ENCODE measurements around the gene PKP3.
A peak's percentile ranks its signal among the peaks of the same experiment; 100 is the strongest.
"Not testable (repeated sequence)": the region's sequence is repeated elsewhere in the genome, so short reads cannot be mapped to it uniquely, and the experiment has no call there.

Gene PKP3

DNA sequence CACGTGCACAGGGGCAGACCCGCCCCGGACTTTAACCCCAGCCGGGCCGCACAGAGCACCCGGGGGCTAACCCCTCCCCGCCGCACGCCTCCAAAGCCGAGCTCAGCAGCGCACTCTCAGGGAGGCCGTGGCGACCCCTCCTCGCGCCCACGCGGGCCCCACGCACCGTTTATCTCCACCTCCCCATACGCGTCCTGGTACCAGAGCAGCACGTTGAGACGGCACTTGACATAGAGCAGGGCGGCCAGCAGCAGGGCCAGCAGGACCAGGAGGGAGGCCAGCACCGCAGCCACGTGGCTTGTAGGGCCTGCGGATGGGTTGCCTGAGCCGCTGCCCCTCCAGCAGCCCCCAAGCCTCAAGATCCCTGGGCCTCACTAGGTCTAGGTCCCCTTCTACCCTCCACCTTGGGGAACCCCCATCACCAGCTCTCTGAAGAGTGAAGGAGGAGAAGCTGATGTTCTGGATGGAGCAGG lies 13.7 kb downstream of the PKP3 start:
- H3K4me1 Mint-ChIP-seq = peaks cover 29% of the 10 kb centered on the region
- H3K9me3 Mint-ChIP-seq = no peaks in the 10 kb centered on the region
- H3K27me3 Mint-ChIP-seq = no peaks in the 10 kb centered on the region
- DNase-seq = no peak
- H3K4me3 Mint-ChIP-seq = peak overlapping the region; percentile 2 to 70
- H3K27ac Mint-ChIP-seq = peak overlapping the region in 1 of 2 donors; percentile 54
- no peak for ATAC-seq

DNA sequence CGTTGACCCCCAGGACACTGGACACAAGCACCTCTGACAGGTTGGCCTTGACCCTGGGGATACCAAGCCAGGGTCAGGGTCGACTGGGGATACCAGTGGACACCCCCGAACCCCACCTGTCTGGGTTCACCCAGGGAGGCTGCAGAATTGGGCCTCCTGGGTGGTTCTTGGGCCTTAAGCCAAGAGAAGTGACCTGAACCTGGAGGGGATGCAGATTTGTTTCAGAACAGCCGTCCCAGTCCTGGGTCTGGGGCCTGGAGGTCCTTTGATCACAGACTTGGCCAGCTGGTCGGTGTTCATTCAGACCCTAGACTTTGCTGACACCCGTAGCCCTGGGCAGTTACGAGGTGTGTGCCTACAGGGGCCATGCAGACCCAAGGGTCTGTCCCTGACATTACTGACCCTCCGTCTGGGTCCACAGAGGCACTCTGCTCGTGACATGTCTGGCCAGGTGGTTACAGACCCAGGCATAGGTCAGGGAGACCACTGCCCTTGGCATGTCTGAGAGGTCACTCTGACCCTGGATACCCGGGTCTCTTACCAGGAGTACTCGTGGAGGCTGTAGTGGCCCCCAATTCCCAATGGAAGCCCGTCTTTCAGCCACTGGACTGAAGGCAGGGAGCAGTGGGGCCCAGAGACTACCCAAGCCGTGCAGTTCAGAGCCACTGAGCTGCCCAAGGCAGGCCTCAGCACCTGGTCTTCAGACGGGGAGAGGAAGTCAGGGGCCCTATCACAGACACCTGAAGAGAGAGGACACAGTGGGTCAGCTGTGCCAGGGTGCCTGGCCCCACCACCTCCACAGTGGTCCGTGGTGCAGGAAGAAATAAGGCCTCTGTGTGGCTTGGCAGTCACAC lies 14.4 kb downstream of the PKP3 start:
- Mint-ChIP-seq H3K9me3 (no peaks in the 10 kb centered on the region), H3K27me3 (no peaks in the 10 kb centered on the region), H3K4me3 (peak overlapping the region in 1 of 2 donors; percentile 70), H3K27ac (no peak overlapping the region), H3K4me1 (peaks cover 36% of the 10 kb centered on the region)
- no peak for ATAC-seq
- no peak for DNase-seq

DNA sequence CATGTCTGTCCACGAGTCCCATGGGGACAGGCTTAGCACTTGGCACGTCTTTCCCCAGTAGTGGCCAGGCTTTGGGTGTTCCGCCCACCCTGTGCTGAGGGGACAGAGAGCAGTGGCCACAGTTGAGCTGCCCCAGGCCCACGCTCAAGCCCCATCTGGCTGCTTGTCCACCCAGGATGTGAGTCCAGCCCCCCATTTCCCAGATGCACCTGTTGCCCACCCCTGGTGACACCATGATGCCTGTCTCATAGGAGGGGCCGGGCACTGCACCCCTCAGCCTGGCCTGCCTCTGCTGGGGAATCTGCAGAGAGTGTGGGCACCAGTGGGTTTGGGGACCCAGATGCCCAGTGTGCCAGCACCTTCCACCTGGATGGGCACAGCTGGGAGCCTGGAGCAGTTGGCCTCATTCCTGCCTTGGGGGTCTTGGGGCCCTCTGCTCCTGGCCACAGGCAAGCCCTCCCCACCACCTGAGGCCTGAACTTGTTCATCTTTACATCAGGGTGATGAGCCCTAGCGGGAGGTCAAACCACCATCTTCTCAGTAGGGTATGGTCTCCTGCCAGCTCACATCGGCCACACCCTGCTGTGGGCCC lies 15.1 kb downstream of the PKP3 start:
- H3K27ac Mint-ChIP-seq = no peak overlapping the region
- no peaks in the 10 kb centered on the region for H3K27me3 Mint-ChIP-seq
- ATAC-seq (no peak), DNase-seq (peak in 1 of 2 donors; percentile 13)
- H3K4me3 Mint-ChIP-seq = no peak overlapping the region
- H3K4me1 Mint-ChIP-seq = peaks cover 43% of the 10 kb centered on the region
- H3K9me3 Mint-ChIP-seq = no peaks in the 10 kb centered on the region

DNA sequence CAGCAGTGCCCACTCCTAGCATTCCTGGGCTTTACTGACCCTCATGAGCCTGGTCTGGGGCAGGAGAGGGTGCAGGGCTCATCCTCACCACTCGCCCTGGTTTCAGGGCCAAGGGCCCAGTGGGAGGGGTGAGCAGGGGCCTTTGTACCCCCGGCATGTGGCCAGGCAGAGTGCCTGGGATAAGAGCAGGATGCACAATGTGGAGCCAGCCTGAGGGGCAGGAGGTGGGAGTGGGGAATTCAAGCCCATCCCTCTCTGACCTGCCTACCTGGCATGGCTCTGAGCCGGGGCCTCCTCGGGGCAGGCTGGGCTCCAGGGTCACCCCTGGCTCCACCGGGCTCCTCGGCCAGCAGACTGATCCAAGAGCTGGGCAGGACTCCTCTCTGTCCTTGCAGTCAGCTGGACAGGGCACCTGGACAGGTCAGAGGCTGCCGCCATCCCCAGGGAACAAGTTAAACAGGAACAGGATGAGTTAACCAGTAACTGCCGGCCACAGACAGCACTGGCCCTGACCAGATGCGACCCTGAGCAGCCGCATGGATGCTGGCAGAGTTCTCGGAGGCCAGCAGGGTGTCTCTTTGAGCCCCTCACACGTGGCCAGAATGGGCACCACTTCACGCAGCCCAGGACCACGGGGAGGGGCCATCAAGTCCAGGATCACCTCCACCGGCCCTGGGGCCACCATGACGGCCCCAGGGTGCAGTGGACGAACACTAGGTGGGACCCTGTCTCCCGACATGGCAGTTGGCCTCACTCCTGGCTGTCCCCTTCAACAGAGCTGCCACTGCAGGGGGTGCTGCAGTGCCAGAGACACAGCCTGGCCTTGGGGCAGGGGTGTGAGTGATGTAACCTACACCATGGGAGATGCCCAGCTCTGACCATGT lies 15.8 kb downstream of the PKP3 start:
- ATAC-seq (no peak), DNase-seq (peak in 1 of 2 donors; percentile 13)
- no peak overlapping the region for H3K4me3 Mint-ChIP-seq
- H3K4me1 Mint-ChIP-seq = peaks cover 46% of the 10 kb centered on the region
- H3K27me3 Mint-ChIP-seq = no peaks in the 10 kb centered on the region
- no peaks in the 10 kb centered on the region for H3K9me3 Mint-ChIP-seq
- H3K27ac Mint-ChIP-seq = no peak overlapping the region

DNA sequence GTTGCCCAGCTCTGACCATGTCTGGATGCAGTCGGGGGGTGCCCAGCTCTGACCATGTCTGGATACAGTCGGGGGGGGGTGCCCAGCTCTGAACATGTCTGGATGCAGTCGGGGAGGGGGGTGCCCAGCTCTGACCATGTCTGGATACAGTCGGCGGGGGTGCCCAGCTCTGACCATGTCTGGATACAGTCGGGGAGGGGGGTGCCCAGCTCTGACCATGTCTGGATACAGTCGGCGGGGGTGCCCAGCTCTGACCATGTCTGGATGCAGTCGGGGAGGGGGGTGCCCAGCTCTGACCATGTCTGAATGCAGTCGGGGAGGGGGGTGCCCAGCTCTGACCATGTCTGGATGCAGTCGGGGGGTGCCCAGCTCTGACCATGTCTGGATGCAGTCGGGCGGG lies 16.7 kb downstream of the PKP3 start:
- peaks cover 46% of the 10 kb centered on the region for H3K4me1 Mint-ChIP-seq
- H3K27me3 Mint-ChIP-seq, ATAC-seq, H3K4me3 Mint-ChIP-seq, H3K9me3 Mint-ChIP-seq, H3K27ac Mint-ChIP-seq: not testable (repeated sequence)
- peak in 1 of 2 donors; percentile 6 for DNase-seq

DNA sequence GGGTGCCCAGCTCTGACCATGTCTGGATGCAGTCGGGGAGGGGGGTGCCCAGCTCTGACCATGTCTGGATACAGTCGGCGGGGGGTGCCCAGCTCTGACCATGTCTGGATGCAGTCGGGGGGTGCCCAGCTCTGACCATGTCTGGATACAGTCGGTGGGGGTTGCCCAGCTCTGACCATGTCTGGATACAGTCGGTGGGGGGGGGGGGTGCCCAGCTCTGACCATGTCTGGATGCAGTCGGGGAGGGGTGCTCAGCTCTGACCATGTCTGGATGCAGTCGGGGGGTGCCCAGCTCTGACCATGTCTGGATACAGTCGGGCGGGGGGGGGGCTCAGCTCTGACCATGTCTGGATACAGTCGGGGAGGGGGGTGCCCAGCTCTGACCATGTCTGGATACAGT lies 17.5 kb downstream of the PKP3 start:
- H3K4me3 Mint-ChIP-seq, H3K27ac Mint-ChIP-seq: not testable (repeated sequence)

DNA sequence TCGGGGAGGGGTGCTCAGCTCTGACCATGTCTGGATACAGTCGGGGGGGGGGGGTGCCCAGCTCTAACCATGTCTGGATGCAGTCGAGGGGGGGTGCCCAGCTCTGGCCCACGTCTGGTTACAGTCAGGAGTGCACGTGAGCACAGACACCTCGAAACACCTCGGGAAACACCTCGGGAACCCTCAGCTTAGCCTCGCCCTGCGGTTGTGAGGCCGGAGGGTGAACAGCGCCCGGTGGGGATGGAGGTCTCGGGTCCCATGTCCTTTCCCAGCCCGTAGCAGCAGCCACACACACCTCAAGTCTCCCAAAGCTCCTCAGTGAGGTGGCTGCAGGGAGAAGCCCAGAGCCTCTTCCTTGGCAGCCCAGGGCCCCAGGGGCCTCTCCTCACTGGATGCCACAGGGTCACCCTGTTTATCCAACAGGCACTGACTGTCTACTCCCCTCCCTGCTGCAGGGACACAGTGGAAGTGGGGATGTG lies 18.7 kb downstream of the PKP3 start:
- Mint-ChIP-seq H3K27me3 (no peaks in the 10 kb centered on the region), H3K27ac (no peak overlapping the region), H3K4me3 (no peak overlapping the region), H3K9me3 (no peaks in the 10 kb centered on the region), H3K4me1 (peaks cover 49% of the 10 kb centered on the region)
- peak in 1 of 2 donors; percentile 7 for DNase-seq
- ATAC-seq = no peak

More for the DNA sequence above, 17.5 kb downstream of the PKP3 start:
- not testable (repeated sequence) for DNase-seq, H3K27me3 Mint-ChIP-seq, ATAC-seq, H3K9me3 Mint-ChIP-seq
- peaks cover 54% of the 10 kb centered on the region for H3K4me1 Mint-ChIP-seq

DNA sequence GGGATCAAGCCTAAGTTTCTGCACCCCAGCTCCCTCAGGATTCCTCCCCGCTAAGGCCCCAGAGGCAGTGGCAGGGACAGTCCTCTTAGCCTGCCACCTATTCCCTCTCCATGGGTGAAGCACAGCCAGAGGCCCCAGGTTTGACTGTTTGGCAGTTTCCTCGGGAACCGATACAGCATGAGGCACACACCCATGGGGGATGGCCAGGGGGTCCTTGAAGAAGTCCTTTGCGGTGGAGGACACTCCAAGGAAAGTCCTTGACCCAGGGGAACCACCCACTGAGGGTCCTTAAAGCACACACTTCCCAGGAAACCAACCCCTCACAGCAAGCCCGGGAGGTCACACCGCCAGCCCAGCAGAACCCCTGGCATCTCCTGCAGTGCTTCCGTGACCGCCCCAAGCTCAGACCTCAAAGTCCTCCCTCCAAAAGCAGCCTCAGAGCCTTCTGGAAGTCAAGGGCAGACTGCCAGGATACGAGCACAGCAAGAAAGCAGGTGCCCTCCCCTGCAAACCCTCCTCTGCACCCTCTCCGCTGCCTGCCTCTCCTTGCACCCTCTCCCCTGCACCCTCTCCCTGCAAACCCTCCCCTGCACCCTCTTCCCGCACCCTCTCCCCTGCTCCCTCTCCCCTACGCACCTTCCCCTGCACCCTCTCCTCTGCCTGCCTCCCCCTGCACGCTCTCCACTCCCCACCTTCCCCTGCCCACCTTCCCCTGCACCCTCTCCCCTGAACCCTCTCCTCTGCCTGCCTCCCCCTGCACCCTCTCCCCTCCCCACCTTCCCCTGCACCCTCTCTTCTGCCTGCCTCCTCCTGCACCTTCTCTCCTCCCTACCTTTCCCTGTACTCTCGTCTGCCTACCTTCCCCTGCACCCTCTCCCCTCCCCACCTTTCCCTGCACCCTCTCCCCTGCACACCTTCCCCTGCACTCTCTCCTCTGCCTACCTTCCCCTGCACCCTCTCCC lies 19.4 kb downstream of the PKP3 start:
- no peaks in the 10 kb centered on the region for H3K9me3 Mint-ChIP-seq
- peak overlapping the region; percentile 39 to 69 for H3K4me3 Mint-ChIP-seq
- H3K27ac Mint-ChIP-seq = peak overlapping the region; percentile 19 to 56
- ATAC-seq (no peak), DNase-seq (peak in 1 of 2 donors; percentile 12)
- H3K4me1 Mint-ChIP-seq = peaks cover 46% of the 10 kb centered on the region
- no peaks in the 10 kb centered on the region for H3K27me3 Mint-ChIP-seq

DNA sequence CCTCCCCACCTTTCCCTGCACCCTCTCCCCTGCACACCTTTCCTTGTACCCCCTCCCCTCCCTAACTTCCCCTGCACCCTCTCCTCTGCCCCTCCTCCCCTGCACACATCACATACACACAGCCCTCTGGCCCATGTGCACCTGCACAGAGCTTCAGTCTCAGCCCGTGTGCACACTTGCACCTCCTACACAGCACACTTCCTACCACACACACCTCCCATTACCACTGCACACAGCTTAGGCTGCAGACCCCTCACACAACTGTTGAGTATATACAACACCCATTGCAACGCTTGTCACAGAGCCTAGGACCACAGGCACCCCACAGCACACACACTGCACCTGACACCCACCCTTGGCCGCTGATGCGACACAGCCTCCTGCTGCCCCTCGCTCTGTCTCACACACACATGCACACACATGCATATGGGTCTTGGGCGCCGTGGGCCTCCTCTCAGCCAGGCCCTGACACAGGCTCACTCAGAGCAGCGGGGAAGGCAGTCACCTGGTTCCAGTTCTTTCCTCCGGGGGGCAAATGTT lies 20.4 kb downstream of the PKP3 start:
- Mint-ChIP-seq H3K4me3 (peak overlapping the region; percentile 87 to 96), H3K27ac (peak overlapping the region in 1 of 2 donors; percentile 36), H3K27me3 (no peaks in the 10 kb centered on the region), H3K9me3 (no peaks in the 10 kb centered on the region), H3K4me1 (peaks cover 46% of the 10 kb centered on the region)
- ATAC-seq (peak; percentile 44), DNase-seq (no peak)

DNA sequence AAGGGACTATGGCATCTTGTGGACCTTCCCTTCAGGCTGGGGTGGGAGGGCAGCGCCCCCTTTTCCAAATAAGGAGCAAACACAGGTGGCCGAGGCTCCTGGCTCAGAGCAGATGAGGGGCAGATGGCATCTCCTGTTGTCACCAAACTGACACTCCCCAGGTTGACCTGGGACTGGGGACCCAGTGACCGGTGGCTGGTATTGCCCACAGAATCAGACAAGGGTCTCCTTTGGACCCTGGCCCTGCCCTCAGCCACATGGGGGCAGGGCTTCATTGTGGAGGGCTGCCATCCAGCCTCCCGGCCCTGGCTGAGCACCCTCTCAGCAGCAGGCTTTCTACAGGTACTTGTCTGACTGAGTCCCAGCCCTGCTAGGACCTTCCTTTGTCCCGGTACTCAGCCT lies 21.6 kb downstream of the PKP3 start:
- H3K27ac Mint-ChIP-seq = peak overlapping the region in 1 of 2 donors; percentile 83
- peak in 1 of 2 donors; percentile 30 for DNase-seq
- no peaks in the 10 kb centered on the region for H3K9me3 Mint-ChIP-seq
- no peaks in the 10 kb centered on the region for H3K27me3 Mint-ChIP-seq
- peak; percentile 8 for ATAC-seq
- H3K4me3 Mint-ChIP-seq = peak overlapping the region; percentile 87 to 96
- H3K4me1 Mint-ChIP-seq = peaks cover 40% of the 10 kb centered on the region

DNA sequence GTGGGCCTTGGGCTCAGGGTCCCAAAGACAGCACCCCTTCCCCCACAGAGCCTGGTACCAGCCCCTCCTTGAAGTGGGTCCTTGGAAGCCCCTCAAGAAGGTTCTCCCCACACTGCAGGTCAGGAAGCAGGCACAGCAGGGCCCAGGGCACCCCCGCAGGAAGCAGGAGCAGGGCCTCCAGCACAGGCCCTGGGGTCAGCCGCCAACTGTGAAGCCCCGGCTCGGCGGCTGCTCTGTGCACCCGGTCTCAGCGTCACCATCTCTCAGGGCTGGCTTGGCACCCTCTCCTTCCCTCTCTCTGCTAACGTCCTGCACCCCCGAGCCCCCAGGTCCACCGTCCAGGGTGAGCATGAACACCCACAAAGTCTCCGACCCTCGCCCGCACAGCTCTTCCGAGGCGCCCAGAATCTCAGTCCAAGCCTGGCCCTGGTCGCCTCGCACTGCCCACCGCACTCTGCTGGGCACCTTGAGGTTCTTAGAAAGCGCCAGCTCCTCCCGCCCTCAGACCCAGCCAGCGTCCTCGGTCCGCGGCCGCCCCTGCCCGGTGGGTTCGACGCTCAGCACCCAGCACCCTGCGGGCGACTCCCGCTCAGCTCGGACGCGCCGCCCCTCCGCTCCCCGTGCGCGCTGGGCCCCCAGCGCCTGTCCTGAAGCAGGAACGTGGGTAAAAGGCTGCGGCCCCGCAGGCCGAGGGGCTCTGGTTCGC lies 22.2 kb downstream of the PKP3 start:
- H3K4me1 Mint-ChIP-seq = peaks cover 40% of the 10 kb centered on the region
- peak overlapping the region; percentile 50 to 83 for H3K27ac Mint-ChIP-seq
- DNase-seq = no peak
- peak overlapping the region; percentile 87 to 96 for H3K4me3 Mint-ChIP-seq
- no peaks in the 10 kb centered on the region for H3K9me3 Mint-ChIP-seq
- ATAC-seq = peak; percentile 16
- no peaks in the 10 kb centered on the region for H3K27me3 Mint-ChIP-seq

DNA sequence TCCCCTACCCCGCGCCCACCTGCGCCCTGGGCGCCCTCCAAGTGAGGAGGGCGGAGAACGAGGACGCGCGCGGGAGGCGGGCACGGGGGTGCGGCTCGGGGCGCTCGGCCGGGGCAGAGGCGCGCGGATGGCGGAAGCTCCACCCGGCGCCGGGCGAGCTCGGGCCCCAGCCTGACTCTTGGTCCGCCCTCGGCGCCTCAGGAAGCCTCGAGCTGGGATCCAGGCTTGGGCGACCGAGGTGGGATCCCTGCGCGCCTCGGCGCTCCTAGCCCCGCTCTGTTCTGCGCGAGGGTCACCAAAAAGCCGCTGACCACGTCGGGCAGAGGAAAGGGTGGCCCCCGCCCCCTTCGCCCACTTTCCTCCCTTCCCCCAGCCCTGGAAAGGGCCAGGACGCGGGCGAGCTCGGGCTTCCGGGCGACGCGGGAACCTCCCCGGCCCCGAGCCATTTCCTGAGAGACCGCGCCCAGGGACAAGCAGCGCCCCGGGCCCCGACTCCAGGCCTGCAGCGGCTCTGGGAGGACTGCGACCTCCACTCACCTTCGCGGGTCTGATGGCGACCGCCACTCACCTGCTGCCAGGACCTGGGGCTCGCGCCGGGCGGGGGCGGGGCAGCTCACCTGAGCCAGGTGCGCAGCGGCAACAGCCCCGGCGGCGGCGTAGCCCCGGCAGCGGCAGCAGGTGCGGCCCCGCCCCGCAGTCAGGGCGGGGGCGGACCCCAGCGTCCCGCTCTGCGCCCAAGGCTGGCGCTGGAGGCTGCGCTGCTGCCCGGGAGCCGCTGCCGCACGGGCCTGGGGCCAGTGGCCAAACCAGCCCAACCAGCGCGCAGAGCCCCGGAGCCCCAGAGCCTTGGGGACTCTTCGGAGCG lies 23.0 kb downstream of the PKP3 start:
- DNase-seq (peak in 1 of 2 donors; percentile 56), ATAC-seq (peak; percentile 40)
- no peak overlapping the region for H3K27ac Mint-ChIP-seq
- H3K27me3 Mint-ChIP-seq = no peaks in the 10 kb centered on the region
- H3K4me1 Mint-ChIP-seq = peaks cover 40% of the 10 kb centered on the region
- peak overlapping the region; percentile 87 to 96 for H3K4me3 Mint-ChIP-seq
- H3K9me3 Mint-ChIP-seq = no peaks in the 10 kb centered on the region

Data from stimulated activated naive CD8-positive, alpha-beta T cell treated with anti-CD3 and anti-CD28 coated beads, Interleukin-15, amount 100 ng/mL, for 72 hours (primary cell).